Kidney tubule cell (primary cell): ENCODE data around the gene SELENOI.
"Not testable (repeated sequence)": the region's sequence is repeated elsewhere in the genome, so short reads cannot be mapped to it uniquely, and the experiment has no call there.

Source experiments
- DNase-seq: peaks from one replicate; pipeline ENCODE4 v3.0.0-alpha.2; 2018; ENCODE audit warnings: low spot score

Gene SELENOI

GRCh38 chr2:26327291-26328272, 18.4 kb upstream of the SELENOI start:
- no peak for DNase-seq

GRCh38 chr2:26329083-26329482, 16.9 kb upstream of the SELENOI start:
- not testable (repeated sequence) for DNase-seq

GRCh38 chr2:26330114-26330549, 15.8 kb upstream of the SELENOI start:
- DNase-seq, result peak; percentile 79

GRCh38 chr2:26330604-26331003, 15.3 kb upstream of the SELENOI start:
- DNase-seq, result no peak

- not testable (repeated sequence) for DNase-seq
Measured at GRCh38 chr2:26331321-26331720, 14.6 kb upstream of the SELENOI start.

- DNase-seq, result peak; percentile 79
Measured at GRCh38 chr2:26333293-26333692, 12.7 kb upstream of the SELENOI start.

GRCh38 chr2:26335231-26335630, 10.7 kb upstream of the SELENOI start:
- no peak for DNase-seq

- no peak for DNase-seq
Measured at GRCh38 chr2:26336719-26337118, 9.2 kb upstream of the SELENOI start.

GRCh38 chr2:26337298-26337697, 8.6 kb upstream of the SELENOI start:
- no peak for DNase-seq

- no peak for DNase-seq
Measured at GRCh38 chr2:26340831-26341230, 5.1 kb upstream of the SELENOI start.

GRCh38 chr2:26344581-26345282, 1.2 kb upstream of the SELENOI start:
- DNase-seq, result peak; percentile 87

- no peak for DNase-seq
Measured at GRCh38 chr2:26345283-26345544, 729 bp upstream of the SELENOI start.

- DNase-seq, result peak; percentile 69
Measured at GRCh38 chr2:26346454-26347053, 611 bp downstream of the SELENOI start, which contains the start of gene ADGRF3. Gene ADGRF3, minus strand, starts transcription at chr2:26346789. Its CDS starts 555 bp downstream, at chr2:26346234.

GRCh38 chr2:26347286-26347865, 1.4 kb downstream of the SELENOI start:
- no peak for DNase-seq

GRCh38 chr2:26349690-26350089, 3.7 kb downstream of the SELENOI start:
- no peak for DNase-seq

- DNase-seq, result no peak
Measured at GRCh38 chr2:26351375-26352090, 5.6 kb downstream of the SELENOI start.

- peak; percentile 69 for DNase-seq
Measured at GRCh38 chr2:26352892-26353291, 6.9 kb downstream of the SELENOI start.

GRCh38 chr2:26354469-26354868, 8.5 kb downstream of the SELENOI start:
- not testable (repeated sequence) for DNase-seq

- DNase-seq, result peak; percentile 75
Measured at GRCh38 chr2:26355038-26355995, 9.4 kb downstream of the SELENOI start.

GRCh38 chr2:26356111-26356510, 10.2 kb downstream of the SELENOI start:
- DNase-seq, result no peak
